Fibroblast of lung (primary cell): ENCODE results near the gene KMO. TPM values are rescaled to one million over a fixed set of nuclear protein-coding genes. Genes with fewer than 3 reads are reported as not detected.

Experiments
- DNase-seq, 2 donors: peaks; one replicate each; pipeline versions ENCODE4 v3.0.0 to v3.0.0-alpha.2; 2010; ENCODE audit warnings: low read depth in 2 of 2
- H2AFZ ChIP-seq: 2 replicates; pipeline ENCODE4 v1.5.1; 2012; ENCODE audit warnings: low read length, control low read depth, inconsistent platforms
- H3K27ac ChIP-seq: 2 replicates; pipeline ENCODE4 v1.5.1; 2011; ENCODE audit warnings: low read length, control low read depth; ENCODE audit not compliant: insufficient read depth
- H3K27me3 ChIP-seq: 2 replicates; pipeline ENCODE4 v1.5.1; 2011; ENCODE audit warnings: mild to moderate bottlenecking, low read length; ENCODE audit not compliant: control insufficient read depth, insufficient read depth
- H3K36me3 ChIP-seq: 2 replicates; pipeline ENCODE4 v1.5.1; 2011; ENCODE audit warnings: low read length; ENCODE audit not compliant: control insufficient read depth, insufficient read depth
- H3K4me1 ChIP-seq: 2 replicates; pipeline ENCODE4 v1.5.1; 2011; ENCODE audit warnings: low read length; ENCODE audit not compliant: control insufficient read depth, insufficient read depth; ENCODE audit errors: extremely low read depth
- H3K4me2 ChIP-seq: 2 replicates; pipeline ENCODE4 v1.5.1; 2011; ENCODE audit warnings: low read length, control low read depth; ENCODE audit not compliant: insufficient read depth; ENCODE audit errors: extremely low read depth
- H3K4me3 ChIP-seq, 4 experiments: fragments of 200-600 bp in 1 of 4; sonication (generic) in 1 of 4; replicated peaks in 1 of 4; 2 replicates each; pipeline ENCODE4 v1.5.1; 2011 to 2016; ENCODE audit warnings: low read length in 4 of 4, low read depth in 3 of 4, mild to moderate bottlenecking in 3 of 4, control low read depth in 2 of 4, inconsistent platforms in 1 of 4, mixed read lengths in 1 of 4; ENCODE audit not compliant: insufficient read depth in 1 of 4; ENCODE audit errors: control extremely low read depth in 1 of 4
- H3K79me2 ChIP-seq: 2 replicates; pipeline ENCODE4 v1.5.1; 2012; ENCODE audit warnings: mild to moderate bottlenecking, low read length, inconsistent platforms; ENCODE audit not compliant: control insufficient read depth, insufficient read depth
- H3K9ac ChIP-seq: 2 replicates; pipeline ENCODE4 v1.5.1; 2011; ENCODE audit warnings: mild to moderate bottlenecking, low read length, control low read depth; ENCODE audit not compliant: insufficient read depth
- H3K9me3 ChIP-seq: 2 replicates; pipeline ENCODE4 v1.5.1; 2012; ENCODE audit warnings: low read depth, low read length; ENCODE audit not compliant: control insufficient read depth, insufficient read depth
- H4K20me1 ChIP-seq: 2 replicates; pipeline ENCODE4 v1.5.1; 2011; ENCODE audit warnings: low read length; ENCODE audit not compliant: control insufficient read depth, insufficient read depth; ENCODE audit errors: extremely low read depth
- EZH2 ChIP-seq: IDR thresholded peaks from 2 replicates; pipeline ENCODE4 v1.5.1; 2012; ENCODE audit warnings: low read length, control low read depth, mild to moderate bottlenecking; ENCODE audit errors: missing control alignments
- polyA plus RNA-seq, 2 donors: library from polyadenylated mRNA; depleted of rRNA in 1 of 2; stranded (reverse) in 1 of 2; unstranded in 1 of 2; fragments of >200 nt; gene quantifications; 2 replicates each; pipeline ENCODE4 v1.2.1, GENCODE V29; 2011 to 2012; ENCODE audit warnings: missing spikeins in 1 of 2
- total RNA-seq: library from RNA; depleted of rRNA; stranded (reverse); fragments of >200 nt; gene quantifications from 2 replicates; pipeline ENCODE4 v1.2.1, GENCODE V29; 2014
- TF ChIP-seq, protein P1 (sequence below), 2 donors: IDR thresholded peaks in 1 of 2; conservative IDR thresholded peaks in 1 of 2; 1 replicate in 1 of 2; 2 replicates in 1 of 2; pipeline ENCODE4 v1.5.1; 2011 to 2012; ENCODE audit warnings: low read length in 2 of 2, control low read depth in 1 of 2, inconsistent platforms in 1 of 2, low read depth in 1 of 2, mild to moderate bottlenecking in 1 of 2

Gene KMO
- total and polyA plus RNA-seq, 2 donors (not counting 1 experiment from before 2014, with no cell fraction given) = 0.07 TPM; not detected in 1

DNA sequence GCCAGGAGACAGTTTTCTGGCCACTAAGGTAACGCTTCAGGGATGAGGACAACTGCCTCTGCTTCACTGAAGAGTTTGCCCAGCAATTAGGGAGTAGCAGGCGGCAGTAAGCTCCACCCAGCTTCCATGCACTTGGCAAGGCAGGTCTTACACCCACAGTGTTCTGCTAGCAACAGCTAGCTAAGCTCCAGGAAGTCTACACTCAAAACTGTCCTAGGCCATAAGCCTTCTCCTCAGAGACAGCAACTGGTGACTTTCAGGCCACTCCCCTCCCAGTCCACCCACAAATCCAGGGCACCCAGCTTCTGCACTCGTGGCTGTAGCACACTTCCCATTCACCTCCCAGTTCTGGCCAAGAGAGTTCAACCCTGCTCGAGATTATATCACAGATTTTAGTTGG is 47.3 kb downstream of the KMO start:
- DNase-seq = no peak
- Histone ChIP-seq H4K20me1 (no peaks in the 10 kb centered on the region), H3K9ac (no peak overlapping the region), H3K27me3 (no peaks in the 10 kb centered on the region), H3K9me3 (no peaks in the 10 kb centered on the region), H3K27ac (no peak overlapping the region), H3K4me1 (no peaks in the 10 kb centered on the region), H3K36me3 (no peaks in the 10 kb centered on the region), H3K79me2 (no peaks in the 10 kb centered on the region), H3K4me3 (no peak overlapping the region), H3K4me2 (no peak overlapping the region), H2AFZ (no peak overlapping the region)
- TF ChIP-seq EZH2 = no peak
- TF ChIP-seq, protein P1, sequence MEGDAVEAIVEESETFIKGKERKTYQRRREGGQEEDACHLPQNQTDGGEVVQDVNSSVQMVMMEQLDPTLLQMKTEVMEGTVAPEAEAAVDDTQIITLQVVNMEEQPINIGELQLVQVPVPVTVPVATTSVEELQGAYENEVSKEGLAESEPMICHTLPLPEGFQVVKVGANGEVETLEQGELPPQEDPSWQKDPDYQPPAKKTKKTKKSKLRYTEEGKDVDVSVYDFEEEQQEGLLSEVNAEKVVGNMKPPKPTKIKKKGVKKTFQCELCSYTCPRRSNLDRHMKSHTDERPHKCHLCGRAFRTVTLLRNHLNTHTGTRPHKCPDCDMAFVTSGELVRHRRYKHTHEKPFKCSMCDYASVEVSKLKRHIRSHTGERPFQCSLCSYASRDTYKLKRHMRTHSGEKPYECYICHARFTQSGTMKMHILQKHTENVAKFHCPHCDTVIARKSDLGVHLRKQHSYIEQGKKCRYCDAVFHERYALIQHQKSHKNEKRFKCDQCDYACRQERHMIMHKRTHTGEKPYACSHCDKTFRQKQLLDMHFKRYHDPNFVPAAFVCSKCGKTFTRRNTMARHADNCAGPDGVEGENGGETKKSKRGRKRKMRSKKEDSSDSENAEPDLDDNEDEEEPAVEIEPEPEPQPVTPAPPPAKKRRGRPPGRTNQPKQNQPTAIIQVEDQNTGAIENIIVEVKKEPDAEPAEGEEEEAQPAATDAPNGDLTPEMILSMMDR (conservative IDR thresholded peaks at IDR 0.05 in 1 of 2, IDR thresholded peaks at IDR 0.05 in 1 of 2; ENCODE audit: low read depth in 1 of 2, low read length in 2 of 2) = no peak

DNA sequence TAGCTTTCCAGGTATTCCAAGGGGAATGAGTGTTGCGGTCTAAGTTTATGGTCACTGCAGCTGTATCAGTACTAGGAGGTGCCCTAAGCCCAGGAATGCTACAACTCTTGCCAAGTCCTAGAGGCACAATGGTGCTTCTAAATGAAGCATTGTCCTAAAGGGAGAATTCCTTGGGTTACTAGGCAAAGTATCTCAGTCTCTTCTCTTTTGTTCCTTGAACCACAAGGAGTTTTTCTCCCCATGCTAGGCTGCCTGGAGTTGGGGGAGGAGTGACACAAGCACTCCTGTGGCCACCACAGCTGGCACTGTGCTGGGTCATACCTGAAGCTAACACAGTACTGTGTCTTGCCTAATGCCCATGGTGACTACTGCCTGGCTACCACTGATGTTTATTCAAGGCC is 50.7 kb downstream of the KMO start:
- no peak for TF ChIP-seq EZH2
- TF ChIP-seq, protein P1 (conservative IDR thresholded peaks at IDR 0.05 in 1 of 2, IDR thresholded peaks at IDR 0.05 in 1 of 2; ENCODE audit: low read depth in 1 of 2, low read length in 2 of 2) = no peak
- Histone ChIP-seq H3K9ac (no peak overlapping the region), H4K20me1 (no peaks in the 10 kb centered on the region), H3K79me2 (no peaks in the 10 kb centered on the region), H3K27me3 (no peaks in the 10 kb centered on the region), H3K4me1 (no peaks in the 10 kb centered on the region), H3K4me3 (no peak overlapping the region), H3K4me2 (no peak overlapping the region), H2AFZ (no peak overlapping the region), H3K27ac (no peak overlapping the region), H3K9me3 (no peaks in the 10 kb centered on the region), H3K36me3 (no peaks in the 10 kb centered on the region)
- no peak for DNase-seq

DNA sequence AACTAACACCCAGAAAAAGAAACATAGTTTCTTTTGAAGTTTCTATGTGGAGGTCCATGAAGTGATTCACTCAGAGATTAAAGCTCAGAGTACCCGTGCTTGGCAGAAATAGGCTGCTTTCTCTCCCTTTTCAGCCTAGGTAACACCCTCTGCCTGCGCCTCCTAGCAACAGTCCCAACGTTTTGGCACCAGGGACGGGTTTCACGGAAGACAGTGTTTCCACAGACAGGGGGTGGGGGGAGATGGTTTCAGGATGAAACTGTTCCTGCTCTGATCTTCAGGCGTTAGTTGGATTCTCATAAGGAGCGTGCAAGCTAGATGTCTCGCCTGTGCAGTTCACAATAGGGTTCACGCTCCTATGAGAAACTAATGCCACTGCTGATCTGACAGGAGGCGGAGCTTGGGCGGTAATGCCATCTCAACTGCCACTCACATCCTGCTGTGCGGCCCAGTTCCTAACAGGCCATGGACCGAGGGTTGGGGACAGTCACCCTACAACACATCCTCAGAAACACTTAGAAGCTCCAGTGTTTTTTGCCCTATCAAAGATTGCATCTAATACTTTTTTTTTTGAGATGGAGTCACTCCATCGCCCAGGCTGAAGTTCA is 54.8 kb downstream of the KMO start:
- no peak overlapping the region for H3K4me2 ChIP-seq
- no peaks in the 10 kb centered on the region for H3K27me3 ChIP-seq
- no peak overlapping the region for H3K9ac ChIP-seq
- no peaks in the 10 kb centered on the region for H3K36me3 ChIP-seq
- no peaks in the 10 kb centered on the region for H4K20me1 ChIP-seq
- peak in 1 of 2 donors; percentile 27 for DNase-seq
- H3K27ac ChIP-seq = no peak overlapping the region
- H3K4me1 ChIP-seq = no peaks in the 10 kb centered on the region
- no peak overlapping the region for H3K4me3 ChIP-seq
- no peak overlapping the region for H2AFZ ChIP-seq
- H3K9me3 ChIP-seq = no peaks in the 10 kb centered on the region
- H3K79me2 ChIP-seq = no peaks in the 10 kb centered on the region
- no peak for TF ChIP-seq EZH2
- TF ChIP-seq, protein P1 (conservative IDR thresholded peaks at IDR 0.05 in 1 of 2, IDR thresholded peaks at IDR 0.05 in 1 of 2; ENCODE audit: low read depth in 1 of 2, low read length in 2 of 2) = no peak
